HG02840 (cell line): Measurements from ENCODE around the gene C3.
"Not testable (repeated sequence)": the region's sequence is repeated elsewhere in the genome, so short reads cannot be mapped to it uniquely, and the experiment has no call there.

Experiments
- ATAC-seq: cut with Tn5 transposase; IDR thresholded peaks from one replicate; pipeline ENCODE4 v1.9.1; 2021; ENCODE audit warnings: mild to moderate bottlenecking, moderate library complexity, moderate number of reproducible peaks; ENCODE audit not compliant: unreplicated experiment, low FRiP score

Gene C3

DNA sequence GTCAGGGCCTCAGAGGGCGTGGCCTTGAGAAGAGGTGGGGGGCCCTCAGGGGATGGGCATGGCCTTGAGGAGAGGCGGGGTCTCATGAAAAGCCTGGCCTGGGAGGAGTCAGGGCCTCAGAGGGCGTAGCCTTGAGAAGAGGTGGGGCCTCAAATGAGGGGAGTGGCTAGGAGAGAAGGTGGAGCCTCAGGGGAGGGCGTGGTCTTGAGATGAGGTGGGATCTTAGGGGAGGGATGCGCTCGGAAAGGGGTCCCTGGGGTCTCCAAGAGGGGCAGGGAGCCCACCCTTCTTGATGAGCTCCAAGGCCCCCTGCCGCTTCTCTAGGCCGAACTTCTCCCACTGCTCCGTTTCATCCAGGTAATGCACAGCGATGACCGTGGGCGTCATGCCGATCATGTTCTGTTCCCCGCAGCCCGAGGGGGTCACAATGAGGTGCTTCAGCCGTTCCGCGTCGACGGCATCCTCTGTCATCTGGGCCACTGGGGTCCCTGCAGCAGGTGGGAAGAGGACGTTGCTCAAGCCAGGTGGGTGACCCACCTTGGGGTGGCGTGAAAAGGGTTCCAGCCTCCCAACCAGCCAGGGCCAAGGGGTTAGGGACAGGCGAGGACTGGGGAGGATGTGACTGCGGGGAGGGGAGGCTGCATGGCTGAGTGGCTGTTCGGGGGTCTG, 26.2 kb downstream of the C3 start:
- ATAC-seq: no peak

GRCh38 chr19:6693681-6694080, 26.8 kb downstream of the C3 start:
- no peak for ATAC-seq

GRCh38 chr19:6693056-6693471, 27.4 kb downstream of the C3 start:
- ATAC-seq: no peak

GRCh38 chr19:6692027-6692426, 28.4 kb downstream of the C3 start:
- ATAC-seq: no peak

DNA sequence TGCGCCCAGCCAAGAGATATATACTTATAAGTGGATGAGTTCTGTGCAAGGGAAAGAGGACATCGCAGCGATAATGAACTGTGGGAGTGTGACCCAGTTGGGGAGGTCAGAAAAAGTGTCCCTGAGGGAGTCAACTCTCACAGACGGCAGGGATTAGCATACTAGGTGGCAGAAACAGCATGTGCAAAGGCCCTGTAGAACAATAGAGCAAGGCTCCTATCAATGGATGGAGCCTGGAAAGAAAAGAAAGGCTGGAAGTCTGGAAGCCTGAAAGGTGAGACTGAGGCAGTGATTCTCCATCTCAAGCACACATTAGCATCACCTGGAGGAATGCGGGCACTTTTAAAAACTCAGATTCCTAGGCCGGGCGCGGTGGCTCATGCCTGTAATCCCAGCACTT, 29.1 kb downstream of the C3 start:
- ATAC-seq: no peak

DNA sequence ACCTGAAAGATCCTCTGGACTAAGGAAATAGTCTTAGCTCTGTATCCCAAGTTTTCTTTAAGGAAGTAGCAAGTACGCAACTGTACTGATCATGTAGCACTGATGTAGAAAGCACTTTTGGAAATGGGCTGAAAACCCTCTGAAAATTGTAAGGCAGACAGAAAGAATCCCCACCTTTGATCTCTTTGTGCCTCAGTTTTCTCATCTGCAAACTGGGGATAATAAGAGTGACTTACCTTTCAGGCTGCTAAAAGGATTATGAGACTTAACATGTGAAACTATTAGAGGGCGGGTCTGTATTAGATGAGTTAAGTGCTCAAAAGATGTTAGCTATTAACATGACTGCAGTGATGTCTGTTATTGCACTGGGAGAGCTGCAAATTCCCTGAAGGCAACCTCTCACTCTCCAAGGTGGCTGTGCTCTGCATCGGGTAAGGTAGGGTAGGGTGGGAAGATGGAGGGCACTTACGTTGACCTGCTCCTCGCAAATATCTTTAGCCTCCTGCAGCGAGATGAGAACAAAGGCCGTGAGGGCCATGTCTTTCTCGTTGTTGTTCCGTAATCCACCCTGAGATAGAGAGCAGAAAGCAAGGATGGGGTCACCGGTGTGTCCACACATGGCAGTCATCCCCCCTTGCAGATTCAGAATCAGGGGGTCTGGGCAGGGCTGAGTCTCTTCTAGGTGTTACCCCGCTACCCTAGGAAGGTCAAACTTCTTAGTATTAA, 30.1 kb downstream of the C3 start:
- ATAC-seq: no peak

- ATAC-seq: no peak
These were observed 33.3 kb downstream of the C3 start for GRCh38 chr19:6687114-6687513.

- no peak for ATAC-seq
These were observed 33.8 kb downstream of the C3 start for GRCh38 chr19:6686628-6686975.

- no peak for ATAC-seq
These were observed 34.4 kb downstream of the C3 start for GRCh38 chr19:6685962-6686627.

DNA sequence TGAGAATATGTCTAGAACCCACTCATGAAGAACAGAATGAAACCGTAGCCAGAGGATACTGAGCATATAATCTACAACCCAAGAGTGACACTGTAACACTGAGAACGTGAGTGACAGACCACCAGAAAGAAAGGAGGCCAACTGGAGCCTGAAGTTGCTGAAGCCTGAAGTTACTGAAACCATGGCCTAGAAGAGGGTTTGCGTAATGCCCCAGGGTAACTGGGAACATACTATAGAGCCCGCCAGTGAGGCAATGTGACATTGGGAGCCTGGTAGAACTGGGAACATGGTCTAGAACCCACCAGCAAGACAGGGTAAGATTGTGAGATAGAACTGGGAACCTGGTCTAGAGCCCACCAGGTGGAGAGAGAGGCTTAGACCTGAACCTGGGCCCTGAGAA, 35.0 kb downstream of the C3 start:
- no peak for ATAC-seq

- no peak for ATAC-seq
These were observed 36.5 kb downstream of the C3 start for GRCh38 chr19:6683971-6684370.

- no peak for ATAC-seq
These were observed 37.8 kb downstream of the C3 start for GRCh38 chr19:6682607-6683128.

GRCh38 chr19:6680141-6680540, 40.3 kb downstream of the C3 start:
- no peak for ATAC-seq

- ATAC-seq: no peak
These were observed 41.3 kb downstream of the C3 start for GRCh38 chr19:6679139-6679538.

DNA sequence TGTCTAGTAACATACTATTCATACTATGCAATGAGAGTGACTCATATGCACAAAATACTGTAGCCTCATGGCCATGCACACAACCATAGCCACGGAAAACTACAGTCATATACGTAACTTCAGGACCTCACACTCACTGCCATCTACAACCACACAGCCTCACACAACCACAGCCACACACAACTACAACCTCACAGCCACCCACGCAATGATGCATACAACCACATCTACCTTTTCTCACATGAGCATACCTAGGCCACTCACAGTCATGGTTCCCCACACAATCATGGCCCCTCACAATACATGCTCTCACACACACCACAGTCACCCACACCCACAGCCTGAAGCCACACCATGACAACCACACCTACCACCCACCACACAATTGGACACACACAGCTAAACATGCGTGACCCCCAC, 41.8 kb downstream of the C3 start:
- ATAC-seq: no peak

GRCh38 chr19:6677883-6678689, 42.4 kb downstream of the C3 start:
- ATAC-seq: no peak

GRCh38 chr19:6677495-6677882, 43.0 kb downstream of the C3 start:
- no peak for ATAC-seq

DNA sequence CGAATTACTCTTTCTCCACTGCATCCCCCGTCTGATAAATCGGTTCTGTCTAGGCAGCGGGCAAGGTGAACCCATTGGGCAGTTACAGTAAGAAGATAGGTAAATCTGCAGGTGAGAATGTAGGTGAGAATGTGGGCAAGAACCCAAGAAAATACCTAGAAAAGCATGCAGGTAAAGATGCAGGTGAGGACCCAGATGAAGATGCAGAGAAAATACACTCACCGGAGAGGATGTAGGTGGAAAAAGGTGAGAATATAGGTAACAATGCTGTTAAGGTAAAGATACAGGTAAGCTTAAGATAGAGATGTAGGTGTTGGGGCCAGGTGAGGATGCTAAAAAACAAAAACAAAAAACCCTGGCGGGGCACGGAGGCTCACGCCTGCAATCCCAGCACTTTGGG, 44.2 kb downstream of the C3 start:
- no peak for ATAC-seq

GRCh38 chr19:6674868-6675305, 45.6 kb downstream of the C3 start:
- no peak for ATAC-seq

GRCh38 chr19:6674408-6674807, 46.0 kb downstream of the C3 start:
- ATAC-seq: not testable (repeated sequence)
